Loucy (cell line): ENCODE data around the gene EGR1.

Source experiments
- H2AFZ ChIP-seq: fragments of 200-600 bp; sonication (generic); 2 replicates; pipeline ENCODE4 v1.6.0; 2016; ENCODE audit warnings: antibody characterized with exemption, mild to moderate bottlenecking, low read length, moderate library complexity
- H3F3A ChIP-seq: fragments of 200-600 bp; 2 replicates; pipeline ENCODE4 v1.6.0; 2016; ENCODE audit warnings: antibody characterized with exemption, low read depth, mild to moderate bottlenecking
- H3K27me3 ChIP-seq: fragments of 200-600 bp; sonication (generic); 2 replicates; pipeline ENCODE4 v1.6.1; 2014; ENCODE audit warnings: low read length, mild to moderate bottlenecking; ENCODE audit not compliant: insufficient read depth, poor library complexity, severe bottlenecking
- H3K36me3 ChIP-seq: fragments of 200-600 bp; sonication (generic); 2 replicates; pipeline ENCODE4 v1.6.1; 2016; ENCODE audit warnings: low read length; ENCODE audit not compliant: insufficient read depth
- H3K4me1 ChIP-seq: fragments of 200-600 bp; sonication (generic); 2 replicates; pipeline ENCODE4 v1.5.1; 2014; ENCODE audit warnings: low read length, mild to moderate bottlenecking; ENCODE audit not compliant: insufficient read depth, poor library complexity, severe bottlenecking
- H3K4me2 ChIP-seq: fragments of 200-600 bp; sonication (generic); 2 replicates; pipeline ENCODE4 v1.6.0; 2014; ENCODE audit warnings: antibody characterized with exemption, low read length, low read depth, mild to moderate bottlenecking; ENCODE audit not compliant: poor library complexity, severe bottlenecking
- H3K4me3 ChIP-seq: fragments of 200-600 bp; sonication (generic); 2 replicates; pipeline ENCODE4 v1.5.1; 2014; ENCODE audit warnings: low read length, mild to moderate bottlenecking, mixed read lengths; ENCODE audit not compliant: poor library complexity, severe bottlenecking
- H3K79me2 ChIP-seq: fragments of 200-600 bp; sonication (generic); 2 replicates; pipeline ENCODE4 v1.6.1; 2014; ENCODE audit warnings: low read length; ENCODE audit not compliant: insufficient read depth
- H3K9ac ChIP-seq: fragments of 200-600 bp; sonication (generic); 2 replicates; pipeline ENCODE4 v1.6.0; 2014; ENCODE audit warnings: mild to moderate bottlenecking, low read depth, low read length, moderate library complexity; ENCODE audit not compliant: poor library complexity, severe bottlenecking
- H3K9me2 ChIP-seq: fragments of 200-600 bp; sonication (generic); replicated peaks from 2 replicates; pipeline ENCODE4 v1.6.1; 2016; ENCODE audit warnings: low read depth, low read length, mixed read lengths
- H3K9me3 ChIP-seq: fragments of 200-600 bp; sonication (generic); 2 replicates; pipeline ENCODE4 v1.6.1; 2014; ENCODE audit warnings: mild to moderate bottlenecking, antibody characterized with exemption, low read length, low read depth; ENCODE audit not compliant: insufficient read depth
- H4K20me1 ChIP-seq: fragments of 200-600 bp; sonication (generic); 2 replicates; pipeline ENCODE4 v1.6.0; 2014; ENCODE audit warnings: antibody characterized with exemption, low read length, mild to moderate bottlenecking; ENCODE audit not compliant: insufficient read depth, poor library complexity, severe bottlenecking
- CTCF ChIP-seq: fragments of 200-600 bp; sonication (generic); conservative IDR thresholded peaks from 2 replicates; pipeline ENCODE4 v1.5.1; 2014; ENCODE audit warnings: mild to moderate bottlenecking, antibody characterized with exemption, low read length
- EZH2phosphoT487 ChIP-seq: fragments of 200-600 bp; IDR thresholded peaks from 2 replicates; pipeline ENCODE4 v1.6.1; 2018; ENCODE audit warnings: antibody characterized with exemption, mild to moderate bottlenecking, moderate library complexity, borderline replicate concordance

EGR1 gene

GRCh38 chr5:138458384-138458783 lies 6.9 kb upstream of the EGR1 start:
- H3K4me3 ChIP-seq, result no peak overlapping the region
- H4K20me1 ChIP-seq, result no peaks in the 10 kb centered on the region
- no peaks in the 10 kb centered on the region for H3K9me3 ChIP-seq
- no peak for TF ChIP-seq EZH2phosphoT487
- TF ChIP-seq CTCF, result no peak
- H3K4me1 ChIP-seq, result peaks cover 32% of the 10 kb centered on the region
- H3K9me2 ChIP-seq, result no peaks in the 10 kb centered on the region
- no peaks in the 10 kb centered on the region for H3K36me3 ChIP-seq
- no peaks in the 10 kb centered on the region for H3K79me2 ChIP-seq
- H3F3A ChIP-seq, result no peaks in the 10 kb centered on the region
- H3K27me3 ChIP-seq, result no peaks in the 10 kb centered on the region
- H2AFZ ChIP-seq, result no peak overlapping the region
- H3K4me2 ChIP-seq, result peak overlapping the region; percentile 26
- H3K9ac ChIP-seq, result peak overlapping the region; percentile 50

GRCh38 chr5:138458856-138459255 lies 6.4 kb upstream of the EGR1 start:
- H3K9ac ChIP-seq, result peak overlapping the region; percentile 50

GRCh38 chr5:138459311-138459933 lies 5.9 kb upstream of the EGR1 start:
- Histone ChIP-seq H3K9me2 (no peaks in the 10 kb centered on the region), H3K4me2 (peak overlapping the region; percentile 26), H3F3A (no peaks in the 10 kb centered on the region), H3K36me3 (no peaks in the 10 kb centered on the region), H2AFZ (peak overlapping the region; percentile 53), H3K27me3 (no peaks in the 10 kb centered on the region), H3K9me3 (no peaks in the 10 kb centered on the region), H3K79me2 (no peaks in the 10 kb centered on the region), H4K20me1 (no peaks in the 10 kb centered on the region), H3K4me3 (no peak overlapping the region), H3K4me1 (peaks cover 37% of the 10 kb centered on the region), H3K9ac (peak overlapping the region; percentile 50)
- TF ChIP-seq EZH2phosphoT487 (no peak), CTCF (no peak)

More at GRCh38 chr5:138458856-138459255, 6.4 kb upstream of the EGR1 start:
- H3K9me3 ChIP-seq, result no peaks in the 10 kb centered on the region
- H3K4me2 ChIP-seq, result peak overlapping the region; percentile 26
- H3K36me3 ChIP-seq, result no peaks in the 10 kb centered on the region
- no peaks in the 10 kb centered on the region for H3K27me3 ChIP-seq
- no peaks in the 10 kb centered on the region for H3K79me2 ChIP-seq
- H4K20me1 ChIP-seq, result no peaks in the 10 kb centered on the region
- H3K9me2 ChIP-seq, result no peaks in the 10 kb centered on the region
- H2AFZ ChIP-seq, result peak overlapping the region; percentile 53; the same call in 1 of the 2 replicates
- H3K4me1 ChIP-seq, result peaks cover 37% of the 10 kb centered on the region
- TF ChIP-seq EZH2phosphoT487, result no peak
- no peak for TF ChIP-seq CTCF
- H3K4me3 ChIP-seq, result no peak overlapping the region
- no peaks in the 10 kb centered on the region for H3F3A ChIP-seq
